Fibroblast of skin of back (primary cell): ENCODE data around the gene IRX4.
"Not testable (repeated sequence)": the region's sequence is repeated elsewhere in the genome, so short reads cannot be mapped to it uniquely, and the experiment has no call there.

Experiments used
- DNase-seq: peaks from one replicate; pipeline ENCODE4 v3.0.0-alpha.2; 2013

Gene IRX4

DNA sequence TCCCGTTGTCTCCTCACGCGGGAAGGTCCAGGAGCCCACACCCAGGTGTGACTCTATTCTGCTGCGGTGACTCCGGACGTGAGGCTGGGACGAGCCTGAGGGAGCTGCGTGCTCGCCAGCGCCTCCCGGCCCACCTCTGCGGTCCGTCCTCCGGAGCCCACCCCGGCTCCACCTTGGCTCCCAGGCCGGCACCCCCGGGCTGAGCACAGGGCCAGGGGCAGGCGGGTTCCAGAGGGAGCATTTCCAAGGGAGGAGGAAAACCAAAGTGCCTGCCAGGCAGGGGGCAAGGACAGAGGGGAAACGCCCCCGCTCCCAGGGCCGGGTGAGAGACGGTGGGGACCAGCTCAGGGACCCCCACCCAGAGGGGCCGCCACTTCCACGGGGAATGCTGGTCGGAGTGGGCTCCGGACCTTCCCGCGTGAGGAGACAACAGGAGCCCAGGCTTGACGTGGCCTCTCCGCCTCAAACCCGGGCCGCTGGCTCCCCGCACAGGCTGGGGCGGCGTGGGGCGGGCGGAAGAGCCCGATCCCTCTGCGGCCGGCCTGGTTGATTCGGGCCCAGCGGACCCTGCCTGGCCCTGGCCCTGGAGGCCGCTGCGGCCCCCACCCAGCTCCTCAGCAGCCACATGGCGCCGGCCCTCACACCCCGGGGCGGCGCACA lies 26.0 kb downstream of the IRX4 start:
- DNase-seq: no peak

DNA sequence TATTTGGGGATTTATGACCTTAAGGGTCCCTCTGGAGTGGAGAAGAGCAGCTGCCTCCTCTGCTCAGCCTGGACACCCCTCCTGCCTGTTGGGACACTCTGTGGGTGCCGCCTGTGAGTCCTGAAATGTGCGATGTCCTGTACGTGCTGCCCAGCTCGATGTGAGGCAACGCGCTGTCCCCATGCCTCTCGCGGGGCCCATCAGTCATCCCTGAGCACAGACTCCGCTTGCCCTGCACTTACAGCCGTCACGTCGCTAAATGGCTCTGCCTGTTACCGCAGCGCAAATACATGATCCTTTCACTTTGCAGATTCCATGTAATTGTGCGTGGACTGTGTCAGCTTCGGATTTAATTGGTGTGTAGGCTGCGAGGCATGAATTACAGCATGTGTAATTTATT lies 27.1 kb downstream of the IRX4 start:
- no peak for DNase-seq

GRCh38 chr5:1855075-1855474 lies 27.6 kb downstream of the IRX4 start:
- DNase-seq: no peak

DNA sequence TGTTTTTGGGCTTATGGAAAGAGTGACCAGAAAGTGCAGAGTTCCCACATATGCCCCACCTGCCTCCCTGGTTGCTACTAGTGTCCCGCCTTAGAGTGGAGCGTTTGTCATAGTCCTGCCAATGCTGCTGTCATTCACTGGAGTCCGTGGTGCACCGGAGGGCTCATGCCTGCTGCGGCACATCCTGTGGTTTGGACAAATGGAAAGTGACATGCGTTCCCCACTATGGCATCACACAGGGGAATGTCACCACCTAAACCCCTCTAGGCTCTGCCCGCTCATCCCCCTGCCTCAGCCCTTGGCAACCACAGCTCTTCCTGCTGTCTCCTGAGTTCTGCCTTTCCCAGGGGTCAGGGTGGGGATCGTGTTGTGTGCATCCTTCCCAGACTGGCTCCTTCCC lies 29.2 kb downstream of the IRX4 start:
- DNase-seq: no peak

DNA sequence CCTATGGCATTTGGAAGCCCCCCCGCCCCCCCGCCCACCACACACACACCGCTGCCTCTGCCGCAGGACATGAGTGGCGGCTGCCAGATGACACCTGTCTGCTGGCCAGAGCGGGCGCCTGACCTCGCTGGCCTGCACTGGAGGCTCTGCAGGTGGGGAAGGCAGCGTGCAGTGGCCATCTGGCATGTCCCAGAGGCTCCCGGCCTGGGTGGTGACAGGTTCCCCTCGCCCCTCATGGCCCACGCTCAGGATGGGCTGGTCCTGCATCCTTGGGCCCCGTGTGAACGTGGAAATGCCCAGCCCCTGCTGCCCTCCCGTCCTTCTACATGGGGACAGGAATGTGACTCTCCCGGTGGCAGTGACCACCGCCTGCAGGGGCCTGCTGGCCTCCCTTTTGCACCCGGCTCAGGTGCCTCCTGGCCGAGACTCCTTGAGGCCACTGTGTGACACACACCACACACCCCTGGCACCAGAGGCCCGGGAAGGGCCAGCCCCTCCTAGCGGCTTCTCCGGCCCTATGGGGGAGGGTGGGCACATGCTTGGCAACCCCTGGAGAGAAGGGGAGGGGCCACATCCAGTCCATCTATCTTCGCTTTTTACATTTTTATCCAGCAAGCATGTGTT lies 30.3 kb downstream of the IRX4 start:
- no peak for DNase-seq

- no peak for DNase-seq
Observed at GRCh38 chr5:1851290-1851934, 31.3 kb downstream of the IRX4 start.

GRCh38 chr5:1850324-1851154 lies 32.2 kb downstream of the IRX4 start:
- DNase-seq: no peak

- no peak for DNase-seq
Observed at GRCh38 chr5:1847611-1848010, 35.1 kb downstream of the IRX4 start.

- DNase-seq: no peak
Observed at GRCh38 chr5:1847056-1847455, 35.7 kb downstream of the IRX4 start.

- DNase-seq: no peak
Observed at GRCh38 chr5:1846583-1846982, 36.1 kb downstream of the IRX4 start.

GRCh38 chr5:1845696-1846095 lies 37.0 kb downstream of the IRX4 start:
- no peak for DNase-seq

- DNase-seq: no peak
Observed at GRCh38 chr5:1844708-1845436, 37.9 kb downstream of the IRX4 start.

- DNase-seq: not testable (repeated sequence)
Observed at GRCh38 chr5:1843761-1844160, 39.0 kb downstream of the IRX4 start.

DNA sequence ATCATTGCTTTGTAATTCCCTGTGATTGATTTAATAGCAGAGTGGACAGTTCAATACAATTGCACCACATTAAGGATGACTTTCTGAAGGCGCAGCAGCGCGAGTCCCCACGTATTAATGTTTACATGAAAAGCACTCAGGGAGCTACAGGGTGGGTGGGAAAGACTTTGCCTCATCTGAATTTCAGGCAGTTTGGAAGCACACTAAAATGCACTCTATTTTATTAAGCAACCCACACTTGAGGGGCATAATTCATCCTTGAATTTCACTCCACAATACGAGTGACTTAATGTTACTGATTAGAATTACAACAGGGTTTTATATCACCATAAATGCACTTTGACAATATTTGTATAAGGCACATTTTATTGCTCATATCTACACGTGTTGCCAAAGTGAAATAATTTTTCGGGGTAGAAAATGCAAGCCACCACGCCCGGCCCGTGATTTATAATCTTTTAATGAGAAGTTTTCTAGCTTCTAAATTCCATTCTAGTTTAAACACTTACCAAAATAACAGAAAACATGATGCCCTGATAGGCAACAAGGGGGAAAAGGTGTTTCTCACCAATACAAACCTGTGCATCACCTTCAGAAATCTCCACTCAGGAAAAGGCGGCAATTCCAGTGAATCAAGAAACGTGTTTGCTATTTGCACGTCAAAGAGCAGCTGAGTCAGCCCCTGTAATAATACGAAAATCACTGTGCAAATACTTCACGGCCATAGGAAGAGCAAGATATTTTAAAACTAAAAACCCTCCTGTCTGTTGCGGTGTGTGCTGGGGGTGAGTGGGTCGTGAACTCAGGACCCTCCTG lies 40.5 kb downstream of the IRX4 start:
- no peak for DNase-seq

DNA sequence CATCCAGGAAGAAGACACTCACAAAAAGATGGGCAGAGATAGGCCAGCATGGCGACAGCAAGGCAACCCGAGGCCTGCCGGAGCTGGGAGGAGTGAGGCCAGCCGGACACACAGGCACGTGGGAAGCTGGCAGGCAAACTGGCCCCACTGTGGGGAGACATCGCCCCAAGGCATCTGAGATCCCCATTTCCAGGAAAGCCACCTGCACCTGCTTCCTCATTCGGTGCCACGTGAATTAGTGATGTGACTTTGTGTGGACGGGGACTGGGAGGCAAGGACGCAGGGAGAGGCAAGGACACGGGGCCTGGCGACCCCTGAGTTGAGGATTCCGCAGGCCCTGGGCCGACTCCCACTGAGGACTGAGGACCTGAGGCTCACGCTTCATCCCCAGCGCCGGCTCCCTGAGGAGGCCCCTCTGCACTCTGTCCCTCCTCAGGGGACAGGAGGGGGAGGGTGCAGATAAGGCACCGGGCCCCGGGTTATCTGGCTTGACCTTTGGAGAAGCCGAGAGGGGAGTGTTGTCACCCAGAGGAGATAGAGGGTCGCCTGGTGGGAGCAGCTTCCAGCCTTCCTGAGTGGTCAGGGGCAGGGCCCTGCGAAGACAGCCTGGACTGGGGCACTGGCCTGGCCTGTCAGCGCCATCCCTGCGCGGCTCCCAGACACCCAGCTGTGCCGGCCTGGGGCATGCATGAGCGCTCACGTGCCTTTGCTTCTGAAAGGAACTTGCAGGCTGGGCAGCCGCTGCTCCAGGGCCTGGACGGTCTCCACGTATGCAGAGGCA lies 41.8 kb downstream of the IRX4 start:
- no peak for DNase-seq

GRCh38 chr5:1840071-1840547 lies 42.6 kb downstream of the IRX4 start:
- DNase-seq: no peak

DNA sequence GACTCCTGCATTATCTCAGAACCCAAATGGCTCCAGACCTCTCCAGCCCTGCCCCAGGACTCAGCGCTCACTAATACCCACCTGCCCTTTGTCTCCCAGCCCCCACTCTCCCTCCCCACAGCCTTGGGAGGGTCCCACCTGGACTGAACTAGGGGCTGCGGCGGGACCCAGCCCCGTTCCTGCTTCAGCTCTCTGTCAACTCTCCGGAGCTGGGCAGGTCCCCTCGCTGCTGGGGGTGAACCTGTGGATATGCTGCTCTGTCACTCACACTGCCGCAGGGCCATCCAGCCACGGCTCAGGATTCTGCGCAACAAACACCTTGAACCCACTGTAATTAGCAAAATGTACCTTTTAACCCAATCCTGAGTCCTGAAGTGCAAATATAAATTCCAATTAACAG lies 44.7 kb downstream of the IRX4 start:
- DNase-seq: no peak

- no peak for DNase-seq
Observed at GRCh38 chr5:1836891-1837880, 45.5 kb downstream of the IRX4 start.

DNA sequence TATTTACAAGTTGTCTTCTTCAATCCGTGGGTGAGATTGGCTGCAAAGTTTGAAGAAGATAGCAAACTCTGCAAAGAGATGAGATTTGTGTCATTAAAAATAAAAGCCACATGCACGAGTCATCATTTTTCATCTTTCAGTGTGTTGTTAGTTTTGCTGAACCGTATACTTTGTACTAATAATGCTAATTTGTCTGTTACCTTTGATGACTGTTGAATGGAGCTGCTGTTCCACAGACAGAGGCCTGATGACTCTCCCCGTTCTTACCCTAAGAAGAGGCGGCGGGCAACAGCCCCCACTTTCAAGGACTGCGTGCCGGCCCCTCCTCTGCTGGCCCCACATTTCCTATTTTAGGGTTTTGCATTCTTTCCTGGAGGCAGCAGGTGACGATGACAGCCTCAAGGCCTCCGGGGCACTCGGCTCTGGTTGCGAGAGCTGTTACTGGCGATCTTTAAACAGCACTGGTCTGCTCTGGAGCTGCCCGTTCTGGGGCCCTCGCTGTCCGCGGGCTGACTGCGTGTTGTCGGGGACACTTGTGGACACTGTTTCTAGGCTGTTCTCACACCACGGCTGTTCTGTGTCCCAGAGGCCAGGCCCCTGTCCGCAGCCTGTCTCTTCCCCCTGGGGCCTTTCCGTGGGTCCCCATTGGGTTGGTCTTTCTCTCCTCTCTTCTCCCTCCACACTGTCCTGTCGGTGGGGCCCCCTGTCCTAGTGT lies 46.4 kb downstream of the IRX4 start:
- no peak for DNase-seq
